HepG2 (cell line): ENCODE measurements around the gene RPL23. TPM values are rescaled to one million over a fixed set of nuclear protein-coding genes. Genes with fewer than 3 reads are reported as not detected.

ENCODE experiments used
- AKAP8 ChIP-seq: sonication (generic); formaldehyde crosslinking; IDR thresholded peaks from 2 replicates; pipeline ENCODE4 v1.5.1; 2020; ENCODE audit warnings: mild to moderate bottlenecking, missing genetic modification reagents
- CSRNP2 ChIP-seq: sonication (generic); formaldehyde crosslinking; conservative IDR thresholded peaks from 2 replicates; pipeline ENCODE4 v1.8.0; 2022; ENCODE audit warnings: low read depth, missing genetic modification reagents
- HNRNPK ChIP-seq: fragments of 200-400 bp; formaldehyde crosslinking; IDR thresholded peaks from 2 replicates; pipeline ENCODE4 v1.6.1; 2018; ENCODE audit warnings: low read length, low read depth, moderate library complexity, mild to moderate bottlenecking; ENCODE audit not compliant: poor library complexity, severe bottlenecking
- KMT2A ChIP-seq: sonication (generic); formaldehyde crosslinking; IDR thresholded peaks from 2 replicates; pipeline ENCODE4 v1.4.0; 2020; ENCODE audit warnings: missing genetic modification reagents
- PHF8 ChIP-seq: sonication (generic); formaldehyde crosslinking; IDR thresholded peaks from 2 replicates; pipeline ENCODE4 v1.5.0; 2020; ENCODE audit warnings: missing genetic modification reagents
- POLR2G ChIP-seq: fragments of 200-400 bp; formaldehyde crosslinking; IDR thresholded peaks from 2 replicates; pipeline ENCODE4 v1.6.1; 2018; ENCODE audit warnings: mild to moderate bottlenecking, low read depth, low read length, moderate library complexity
- REXO4 ChIP-seq: sonication (generic); formaldehyde crosslinking; IDR thresholded peaks from 2 replicates; pipeline ENCODE4 v1.8.0; 2022; ENCODE audit warnings: missing genetic modification reagents, mild to moderate bottlenecking, borderline replicate concordance
- SAFB2 ChIP-seq: sonication (generic); formaldehyde crosslinking; IDR thresholded peaks from 2 replicates; pipeline ENCODE4 v1.5.1; 2020; ENCODE audit warnings: missing genetic modification reagents, low read depth, mild to moderate bottlenecking, borderline replicate concordance
- SMYD3 ChIP-seq: sonication (generic); formaldehyde crosslinking; IDR thresholded peaks from 2 replicates; pipeline ENCODE4 v1.8.1; 2023; ENCODE audit warnings: mild to moderate bottlenecking, missing genetic modification reagents
- SOX5 ChIP-seq: IDR thresholded peaks from 2 replicates; pipeline ENCODE4 v1.6.1; 2016; ENCODE audit warnings: borderline replicate concordance
- THAP7 ChIP-seq: sonication (generic); formaldehyde crosslinking; IDR thresholded peaks from 2 replicates; pipeline ENCODE4 v1.8.1; 2023; ENCODE audit warnings: mild to moderate bottlenecking, missing genetic modification reagents
- THAP8 ChIP-seq: sonication (generic); formaldehyde crosslinking; IDR thresholded peaks from 2 replicates; pipeline ENCODE4 v1.5.1; 2020; ENCODE audit warnings: missing genetic modification reagents, mild to moderate bottlenecking, borderline replicate concordance
- TP53 ChIP-seq: sonication (generic); formaldehyde crosslinking; conservative IDR thresholded peaks from 2 replicates; pipeline ENCODE4 v1.4.0; 2020; ENCODE audit warnings: missing genetic modification reagents
- UBTF ChIP-seq: sonication (generic); formaldehyde crosslinking; IDR thresholded peaks from 2 replicates; pipeline ENCODE4 v1.4.0; 2020; ENCODE audit warnings: mild to moderate bottlenecking, missing genetic modification reagents
- ZBTB7B ChIP-seq: sonication (generic); formaldehyde crosslinking; IDR thresholded peaks from 2 replicates; pipeline ENCODE4 v1.4.0; 2020; ENCODE audit warnings: missing genetic modification reagents
- ZMAT3 ChIP-seq: sonication (generic); formaldehyde crosslinking; conservative IDR thresholded peaks from 2 replicates; pipeline ENCODE4 v1.7.0; 2021; ENCODE audit warnings: missing genetic modification reagents
- ZNF281 ChIP-seq: sonication (generic); formaldehyde crosslinking; IDR thresholded peaks from 2 replicates; pipeline ENCODE4 v1.4.0; 2020; ENCODE audit warnings: missing genetic modification reagents, borderline replicate concordance
- ZNF614 ChIP-seq: IDR thresholded peaks from 2 replicates; pipeline ENCODE4 v1.6.1; 2018; ENCODE audit warnings: missing biosample characterization, missing genetic modification reagents, inconsistent platforms, borderline replicate concordance
- ZNF7 ChIP-seq: IDR thresholded peaks from 2 replicates; pipeline ENCODE4 v1.6.1; 2016; ENCODE audit warnings: missing biosample characterization, missing genetic modification reagents
- ZSCAN12 ChIP-seq: sonication (generic); formaldehyde crosslinking; IDR thresholded peaks from 2 replicates; pipeline ENCODE4 v1.9.0; 2021; ENCODE audit warnings: mild to moderate bottlenecking, missing genetic modification reagents
- polyA plus RNA-seq, 8 experiments: library from polyadenylated mRNA; depleted of rRNA in 3 of 8; stranded (reverse) in 7 of 8; unstranded in 1 of 8; fragments of >200 nt; fragmentation: Illumina TruSeq in 4 of 8; extraction: Trizol in 4 of 8; gene quantifications; 2 replicates each; pipeline versions ENCODE4 v1.2.1 to v1.2.3, GENCODE V29; 2011 to 2016; ENCODE audit warnings: low read depth in 4 of 8, missing spikeins in 1 of 8, mixed read lengths in 1 of 8; ENCODE audit not compliant: insufficient read depth in 1 of 8
- total RNA-seq, 5 experiments: library from RNA; depleted of rRNA; stranded (reverse); fragments of >200 nt; fragmentation: Illumina TruSeq; extraction: Trizol; gene quantifications; 2 replicates each; pipeline ENCODE4 v1.2.3, GENCODE V29; 2016; ENCODE audit warnings: low read depth in 1 of 5

Gene RPL23
- total and polyA plus RNA-seq, 2 of the 13 experiments (the other 11 are each of a cell fraction or from before 2014, with no cell fraction given) = 2,790 to 4,860 TPM

GRCh38 chr17:38798614-38799500 is 54.7 kb downstream of the RPL23 start (continued):
- TF ChIP-seq POLR2G (peak; percentile 38; the same call in 1 of the 2 replicates), REXO4 (CRISPR knock-in tag) (no peak), AKAP8 (peak; percentile 95), THAP7 (CRISPR knock-in tag) (peak; percentile 84; the same call in 1 of the 2 replicates), SMYD3 (CRISPR knock-in tag) (no peak), SOX5 (CRISPR knock-in tag) (no peak; the same call in 1 of the 2 replicates), ZSCAN12 (CRISPR knock-in tag) (no peak), CSRNP2 (no peak; the same call in 1 of the 2 replicates), ZBTB7B (CRISPR knock-in tag) (peak; percentile 81), PHF8 (CRISPR knock-in tag) (peak; percentile 73), ZNF614 (0 out of 2 replicates have a peak, but pooled peaks have one; percentile 77), ZNF281 (CRISPR knock-in tag) (peak; percentile 19; the same call in 1 of the 2 replicates), TP53 (CRISPR knock-in tag) (no peak), UBTF (CRISPR knock-in tag) (peak; percentile 64; the same call in 1 of the 2 replicates), ZMAT3 (peak; percentile 59), HNRNPK (peak; percentile 65), KMT2A (CRISPR knock-in tag) (peak; percentile 66), THAP8 (CRISPR knock-in tag) (peak; percentile 76; the same call in 1 of the 2 replicates), SAFB2 (CRISPR knock-in tag) (peak; percentile 23), ZNF7 (CRISPR knock-in tag) (no peak)
